ENCODE data around the gene OAS1.

Gene OAS1

DNA sequence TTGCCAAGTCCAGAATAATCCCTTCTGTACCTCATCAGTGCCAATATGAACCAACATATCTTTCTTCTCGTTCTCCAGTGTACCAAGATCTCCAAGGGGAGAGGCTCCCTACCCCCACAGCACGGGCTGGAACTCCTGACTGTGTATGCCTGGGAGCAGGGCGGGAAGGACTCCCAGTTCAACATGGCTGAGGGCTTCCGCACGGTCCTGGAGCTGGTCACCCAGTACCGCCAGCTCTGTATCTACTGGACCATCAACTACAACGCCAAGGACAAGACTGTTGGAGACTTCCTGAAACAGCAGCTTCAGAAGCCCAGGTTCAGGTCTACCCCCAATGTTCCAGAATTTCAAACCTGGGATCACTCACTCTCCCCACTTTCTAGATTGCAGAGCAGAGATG is 61.1 kb downstream of the OAS1 start:
- DNase-seq, result no peak

Data from bone marrow (tissue), 2 donors.